GM23338 (cell line): ENCODE results near the gene XDH. TPM values are rescaled to one million over a fixed set of nuclear protein-coding genes. Genes with fewer than 3 reads are reported as not detected.

Source experiments
- ATAC-seq: fragments of 200-7000 bp; cut with Tn5 transposase; 3 replicates; pipeline ENCODE4 v1.9.1; 2020
- DNase-seq: peaks from one replicate; pipeline ENCODE4 v3.0.0-alpha.2; 2015; ENCODE audit warnings: low spot score
- H2AFZ ChIP-seq: fragments of 200-600 bp; sonication (generic); 2 replicates; pipeline ENCODE4 v1.8.0; 2016; ENCODE audit warnings: antibody characterized with exemption, mild to moderate bottlenecking, moderate library complexity
- H3F3A ChIP-seq: fragments of 200-600 bp; sonication (generic); replicated peaks from 2 replicates; pipeline ENCODE4 v1.8.0; 2017; ENCODE audit warnings: antibody characterized with exemption, mixed run types, low read depth
- H3K27ac ChIP-seq: fragments of 200-600 bp; sonication (generic); 2 replicates; pipeline ENCODE4 v1.6.1; 2016; ENCODE audit warnings: low read depth
- H3K27me3 ChIP-seq: fragments of 200-600 bp; sonication (generic); 2 replicates; pipeline ENCODE4 v1.8.0; 2016; ENCODE audit warnings: mild to moderate bottlenecking, mixed run types, moderate library complexity; ENCODE audit not compliant: insufficient read depth
- H3K36me3 ChIP-seq: fragments of 200-600 bp; sonication (generic); 2 replicates; pipeline ENCODE4 v1.8.0; 2016; ENCODE audit warnings: mild to moderate bottlenecking; ENCODE audit not compliant: insufficient read depth
- H3K4me1 ChIP-seq: fragments of 200-600 bp; sonication (generic); 2 replicates; pipeline ENCODE4 v1.8.0; 2016; ENCODE audit warnings: mild to moderate bottlenecking, moderate library complexity; ENCODE audit not compliant: insufficient read depth
- H3K4me2 ChIP-seq: fragments of 200-600 bp; sonication (generic); 2 replicates; pipeline ENCODE4 v1.7.1; 2017; ENCODE audit warnings: mixed run types
- H3K4me3 ChIP-seq: fragments of 200-600 bp; sonication (generic); 2 replicates; pipeline ENCODE4 v1.6.1; 2016; ENCODE audit warnings: mixed run types
- H3K79me2 ChIP-seq: fragments of 200-600 bp; sonication (generic); replicated peaks from 2 replicates; pipeline ENCODE4 v1.8.0; 2017; ENCODE audit warnings: mild to moderate bottlenecking; ENCODE audit not compliant: insufficient read depth
- H3K9me2 ChIP-seq: fragments of 200-600 bp; sonication (generic); 2 replicates; pipeline ENCODE4 v1.8.0; 2017; ENCODE audit not compliant: insufficient read depth
- H4K20me1 ChIP-seq: fragments of 200-600 bp; sonication (generic); replicated peaks from 2 replicates; pipeline ENCODE4 v1.8.0; 2017; ENCODE audit warnings: mild to moderate bottlenecking; ENCODE audit not compliant: insufficient read depth
- H3K27ac Mint-ChIP-seq: 2 replicates; pipeline ENCODE4 v1.8.0; 2020; ENCODE audit warnings: inconsistent platforms, mild to moderate bottlenecking, moderate library complexity, mixed read lengths
- H3K27me3 Mint-ChIP-seq: 3 replicates; pipeline ENCODE4 v1.8.0; 2022; ENCODE audit warnings: low read depth, mild to moderate bottlenecking, moderate library complexity, mixed read lengths, inconsistent platforms; ENCODE audit not compliant: insufficient read depth, poor library complexity
- H3K36me3 Mint-ChIP-seq: 3 replicates; pipeline ENCODE4 v1.8.0; 2021; ENCODE audit warnings: low read depth, mild to moderate bottlenecking, inconsistent platforms, moderate library complexity, mixed read lengths
- H3K4me1 Mint-ChIP-seq: 3 replicates; pipeline ENCODE4 v1.8.0; 2020; ENCODE audit warnings: mild to moderate bottlenecking, inconsistent platforms, mixed read lengths
- H3K4me3 Mint-ChIP-seq: 3 replicates; pipeline ENCODE4 v1.8.0; 2021; ENCODE audit warnings: moderate library complexity, mild to moderate bottlenecking, inconsistent platforms, mixed read lengths
- H3K9me3 Mint-ChIP-seq: 3 replicates; pipeline ENCODE4 v1.8.0; 2020; ENCODE audit warnings: moderate library complexity, mild to moderate bottlenecking, inconsistent platforms, mixed read lengths
- CREB1 ChIP-seq: fragments of 250-450 bp; sonication (Bioruptor Pico); IDR thresholded peaks from 2 replicates; pipeline ENCODE4 v1.5.0; 2020; ENCODE audit warnings: low read depth, mild to moderate bottlenecking, moderate library complexity
- EZH2 ChIP-seq: fragments of 200-600 bp; sonication (generic); IDR thresholded peaks from one replicate; pipeline ENCODE4 v1.8.0; 2017; ENCODE audit warnings: antibody characterized with exemption, mild to moderate bottlenecking, low read depth; ENCODE audit not compliant: unreplicated experiment
- EZH2phosphoT487 ChIP-seq: fragments of 200-600 bp; sonication (generic); IDR thresholded peaks from one replicate; pipeline ENCODE4 v1.8.1; 2018; ENCODE audit warnings: antibody characterized with exemption; ENCODE audit not compliant: unreplicated experiment
- JUNB ChIP-seq: IDR thresholded peaks from one replicate; pipeline ENCODE4 v1.6.1; 2016; ENCODE audit warnings: antibody characterized with exemption; ENCODE audit not compliant: unreplicated experiment
- NANOG ChIP-seq: IDR thresholded peaks from 2 replicates; pipeline ENCODE4 v1.6.1; 2016; ENCODE audit warnings: antibody characterized with exemption, borderline replicate concordance
- POLR2AphosphoS5 ChIP-seq: IDR thresholded peaks from 2 replicates; pipeline ENCODE4 v1.6.1; 2016; ENCODE audit warnings: antibody characterized with exemption, low read depth
- STAT1 ChIP-seq: IDR thresholded peaks from one replicate; pipeline ENCODE4 v1.6.1; 2016; ENCODE audit warnings: antibody characterized with exemption; ENCODE audit not compliant: unreplicated experiment
- ZNF331 ChIP-seq: fragments of 250-450 bp; sonication (Bioruptor Pico); IDR thresholded peaks from 2 replicates; pipeline ENCODE4 v1.5.0; 2020; ENCODE audit warnings: low read depth, mild to moderate bottlenecking, moderate library complexity
- polyA plus RNA-seq: library from polyadenylated mRNA; unstranded; fragments of >200 nt; fragmentation: Nextera tagmentation; extraction: Ambion mirVana; gene quantifications from 2 replicates; pipeline ENCODE4 v1.2.1, GENCODE V29; 2016
- total RNA-seq: library from RNA; depleted of rRNA; stranded (reverse); fragments of >200 nt; shearing (Covaris generic); gene quantifications from 2 replicates; pipeline ENCODE4 v1.2.3, GENCODE V29; 2014
- TF ChIP-seq, protein P1 (sequence below), 2 experiments: fragments of 200-600 bp in 1 of 2; sonication (generic) in 1 of 2; conservative IDR thresholded peaks; 2 replicates each; pipeline versions ENCODE4 v1.5.1 to v1.6.1; 2016 to 2017; ENCODE audit warnings: antibody characterized with exemption in 2 of 2, low read depth in 2 of 2, mild to moderate bottlenecking in 2 of 2, moderate library complexity in 1 of 2
- TF ChIP-seq, protein P2 (sequence below): IDR thresholded peaks from 2 replicates; pipeline ENCODE4 v1.6.1; 2016; ENCODE audit warnings: antibody characterized with exemption
- TF ChIP-seq, protein P3 (sequence below): IDR thresholded peaks from one replicate; pipeline ENCODE4 v1.6.1; 2018; ENCODE audit warnings: antibody characterized with exemption; ENCODE audit not compliant: unreplicated experiment

The XDH gene
- total and polyA plus RNA-seq, 2 experiments from 2014 or later = 0.55 to 0.87 TPM

DNA sequence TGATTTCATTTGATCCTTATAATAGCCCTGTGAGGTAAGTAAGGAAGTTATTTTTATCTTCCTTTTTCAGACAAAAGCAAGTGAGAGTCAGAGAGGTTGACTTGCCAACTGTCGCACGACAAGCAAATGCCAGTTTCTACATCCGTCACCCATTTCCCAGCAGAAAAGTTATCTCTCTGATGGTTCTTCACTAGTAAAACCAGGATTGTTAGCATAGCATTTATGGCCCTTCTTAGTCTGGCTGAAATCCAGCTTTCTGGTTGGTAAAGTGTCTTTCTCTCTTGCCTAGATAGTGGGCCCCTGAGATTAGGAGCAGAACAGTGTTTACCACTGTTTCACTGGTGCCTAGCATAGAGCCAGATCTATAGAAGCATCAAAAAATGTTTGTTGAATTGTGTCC is 7.1 kb upstream of the XDH start:
- no peaks in the 10 kb centered on the region for H3K36me3 ChIP-seq
- TF ChIP-seq, protein P1, sequence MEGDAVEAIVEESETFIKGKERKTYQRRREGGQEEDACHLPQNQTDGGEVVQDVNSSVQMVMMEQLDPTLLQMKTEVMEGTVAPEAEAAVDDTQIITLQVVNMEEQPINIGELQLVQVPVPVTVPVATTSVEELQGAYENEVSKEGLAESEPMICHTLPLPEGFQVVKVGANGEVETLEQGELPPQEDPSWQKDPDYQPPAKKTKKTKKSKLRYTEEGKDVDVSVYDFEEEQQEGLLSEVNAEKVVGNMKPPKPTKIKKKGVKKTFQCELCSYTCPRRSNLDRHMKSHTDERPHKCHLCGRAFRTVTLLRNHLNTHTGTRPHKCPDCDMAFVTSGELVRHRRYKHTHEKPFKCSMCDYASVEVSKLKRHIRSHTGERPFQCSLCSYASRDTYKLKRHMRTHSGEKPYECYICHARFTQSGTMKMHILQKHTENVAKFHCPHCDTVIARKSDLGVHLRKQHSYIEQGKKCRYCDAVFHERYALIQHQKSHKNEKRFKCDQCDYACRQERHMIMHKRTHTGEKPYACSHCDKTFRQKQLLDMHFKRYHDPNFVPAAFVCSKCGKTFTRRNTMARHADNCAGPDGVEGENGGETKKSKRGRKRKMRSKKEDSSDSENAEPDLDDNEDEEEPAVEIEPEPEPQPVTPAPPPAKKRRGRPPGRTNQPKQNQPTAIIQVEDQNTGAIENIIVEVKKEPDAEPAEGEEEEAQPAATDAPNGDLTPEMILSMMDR (conservative IDR thresholded peaks at IDR 0.05; ENCODE audit: low read depth in 2 of 2) = no peak
- no peak for TF ChIP-seq EZH2phosphoT487
- no peak for TF ChIP-seq STAT1
- no peak for TF ChIP-seq JUNB
- TF ChIP-seq EZH2 = no peak
- TF ChIP-seq, protein P2, sequence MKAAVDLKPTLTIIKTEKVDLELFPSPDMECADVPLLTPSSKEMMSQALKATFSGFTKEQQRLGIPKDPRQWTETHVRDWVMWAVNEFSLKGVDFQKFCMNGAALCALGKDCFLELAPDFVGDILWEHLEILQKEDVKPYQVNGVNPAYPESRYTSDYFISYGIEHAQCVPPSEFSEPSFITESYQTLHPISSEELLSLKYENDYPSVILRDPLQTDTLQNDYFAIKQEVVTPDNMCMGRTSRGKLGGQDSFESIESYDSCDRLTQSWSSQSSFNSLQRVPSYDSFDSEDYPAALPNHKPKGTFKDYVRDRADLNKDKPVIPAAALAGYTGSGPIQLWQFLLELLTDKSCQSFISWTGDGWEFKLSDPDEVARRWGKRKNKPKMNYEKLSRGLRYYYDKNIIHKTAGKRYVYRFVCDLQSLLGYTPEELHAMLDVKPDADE = no peak
- TF ChIP-seq POLR2AphosphoS5 = no peak
- no peak for DNase-seq
- ATAC-seq = no peak
- H2AFZ ChIP-seq = no peak overlapping the region
- Mint-ChIP-seq H3K27me3 (peaks cover 1% of the 10 kb centered on the region), H3K4me3 (no peak overlapping the region), H3K9me3 (peaks cover 12% of the 10 kb centered on the region), H3K27ac (no peak overlapping the region), H3K36me3 (no peaks in the 10 kb centered on the region; the same call in 2 of the 3 replicates), H3K4me1 (no peaks in the 10 kb centered on the region)
- no peaks in the 10 kb centered on the region for H3F3A ChIP-seq
- H3K27me3 ChIP-seq = no peaks in the 10 kb centered on the region
- H4K20me1 ChIP-seq = no peaks in the 10 kb centered on the region
- H3K4me1 ChIP-seq = peaks cover 5% of the 10 kb centered on the region; the same call in 1 of the 2 replicates
- no peak overlapping the region for H3K4me2 ChIP-seq
- no peak overlapping the region for H3K4me3 ChIP-seq
- no peak overlapping the region for H3K27ac ChIP-seq
- H3K79me2 ChIP-seq = no peaks in the 10 kb centered on the region
- peaks cover 9% of the 10 kb centered on the region for H3K9me2 ChIP-seq

DNA sequence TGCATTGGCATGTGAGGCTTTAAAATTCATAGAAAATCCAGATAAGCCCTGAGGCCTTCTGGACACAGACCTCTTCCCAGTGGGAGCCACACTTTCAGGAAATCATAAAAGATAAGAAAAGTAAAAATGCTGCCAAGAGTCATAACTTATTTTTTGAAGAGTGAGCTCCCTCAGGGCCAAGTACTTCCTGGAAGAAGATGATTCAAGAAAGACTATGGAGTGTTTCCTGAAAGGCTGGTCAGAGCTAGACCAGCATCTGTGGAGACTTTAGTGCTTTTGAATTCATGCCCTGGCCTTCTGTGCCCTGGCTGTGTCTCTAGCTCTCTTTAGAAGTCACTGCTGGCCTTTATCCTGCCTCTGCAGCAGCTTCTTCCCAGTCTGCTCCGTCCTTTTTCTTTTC is 6.4 kb upstream of the XDH start:
- ATAC-seq = no peak
- no peaks in the 10 kb centered on the region for H3K36me3 ChIP-seq
- no peak for TF ChIP-seq JUNB
- no peak for TF ChIP-seq NANOG
- TF ChIP-seq STAT1 = no peak
- no peak for TF ChIP-seq EZH2
- no peak for TF ChIP-seq CREB1 (CRISPR knock-in tag)
- TF ChIP-seq, protein P2 = no peak
- TF ChIP-seq, protein P1 (conservative IDR thresholded peaks at IDR 0.05; ENCODE audit: low read depth in 2 of 2) = no peak
- TF ChIP-seq, protein P3, sequence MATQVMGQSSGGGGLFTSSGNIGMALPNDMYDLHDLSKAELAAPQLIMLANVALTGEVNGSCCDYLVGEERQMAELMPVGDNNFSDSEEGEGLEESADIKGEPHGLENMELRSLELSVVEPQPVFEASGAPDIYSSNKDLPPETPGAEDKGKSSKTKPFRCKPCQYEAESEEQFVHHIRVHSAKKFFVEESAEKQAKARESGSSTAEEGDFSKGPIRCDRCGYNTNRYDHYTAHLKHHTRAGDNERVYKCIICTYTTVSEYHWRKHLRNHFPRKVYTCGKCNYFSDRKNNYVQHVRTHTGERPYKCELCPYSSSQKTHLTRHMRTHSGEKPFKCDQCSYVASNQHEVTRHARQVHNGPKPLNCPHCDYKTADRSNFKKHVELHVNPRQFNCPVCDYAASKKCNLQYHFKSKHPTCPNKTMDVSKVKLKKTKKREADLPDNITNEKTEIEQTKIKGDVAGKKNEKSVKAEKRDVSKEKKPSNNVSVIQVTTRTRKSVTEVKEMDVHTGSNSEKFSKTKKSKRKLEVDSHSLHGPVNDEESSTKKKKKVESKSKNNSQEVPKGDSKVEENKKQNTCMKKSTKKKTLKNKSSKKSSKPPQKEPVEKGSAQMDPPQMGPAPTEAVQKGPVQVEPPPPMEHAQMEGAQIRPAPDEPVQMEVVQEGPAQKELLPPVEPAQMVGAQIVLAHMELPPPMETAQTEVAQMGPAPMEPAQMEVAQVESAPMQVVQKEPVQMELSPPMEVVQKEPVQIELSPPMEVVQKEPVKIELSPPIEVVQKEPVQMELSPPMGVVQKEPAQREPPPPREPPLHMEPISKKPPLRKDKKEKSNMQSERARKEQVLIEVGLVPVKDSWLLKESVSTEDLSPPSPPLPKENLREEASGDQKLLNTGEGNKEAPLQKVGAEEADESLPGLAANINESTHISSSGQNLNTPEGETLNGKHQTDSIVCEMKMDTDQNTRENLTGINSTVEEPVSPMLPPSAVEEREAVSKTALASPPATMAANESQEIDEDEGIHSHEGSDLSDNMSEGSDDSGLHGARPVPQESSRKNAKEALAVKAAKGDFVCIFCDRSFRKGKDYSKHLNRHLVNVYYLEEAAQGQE = no peak
- TF ChIP-seq EZH2phosphoT487 = no peak
- TF ChIP-seq ZNF331 (CRISPR knock-in tag) = no peak

More for the DNA sequence above, 6.4 kb upstream of the XDH start:
- Histone ChIP-seq H3K27ac (no peak overlapping the region), H4K20me1 (no peaks in the 10 kb centered on the region), H3K4me1 (peaks cover 5% of the 10 kb centered on the region; the same call in 1 of the 2 replicates), H3F3A (no peaks in the 10 kb centered on the region), H3K4me3 (no peak overlapping the region), H3K27me3 (no peaks in the 10 kb centered on the region), H3K9me2 (peaks cover 6% of the 10 kb centered on the region; the same call in 1 of the 2 replicates), H2AFZ (no peak overlapping the region), H3K79me2 (no peaks in the 10 kb centered on the region), H3K4me2 (no peak overlapping the region)
- Mint-ChIP-seq H3K4me1 (no peaks in the 10 kb centered on the region), H3K27ac (no peak overlapping the region), H3K4me3 (no peak overlapping the region), H3K9me3 (peaks cover 12% of the 10 kb centered on the region), H3K27me3 (peaks cover 1% of the 10 kb centered on the region), H3K36me3 (no peaks in the 10 kb centered on the region; the same call in 2 of the 3 replicates)
- DNase-seq = no peak
